Peyer's patch (tissue), 4 donors: ENCODE results near the gene PHLDB2. TPM values are rescaled to one million over a fixed set of nuclear protein-coding genes. Genes with fewer than 3 reads are reported as not detected.

Experiments
- DNase-seq, 3 donors: peaks; one replicate each; pipeline ENCODE4 v3.0.0-alpha.2; 2017 to 2019
- H3K27ac ChIP-seq, 4 donors: fragments of 200-600 bp; sonication (generic); one replicate each; pipeline ENCODE4 v1.5.1; 2016 to 2019
- H3K27me3 ChIP-seq, 2 donors: fragments of 200-600 bp; sonication (generic); one replicate each; pipeline ENCODE4 v1.5.1; 2019
- H3K36me3 ChIP-seq, 3 donors: fragments of 200-600 bp; sonication (generic); one replicate each; pipeline ENCODE4 v1.5.1; 2016 to 2019
- H3K4me1 ChIP-seq, 4 donors: fragments of 200-600 bp; sonication (generic); one replicate each; pipeline ENCODE4 v1.5.1; 2016 to 2019
- H3K4me3 ChIP-seq, 4 donors: fragments of 200-600 bp; sonication (generic); 1 replicate in 3 of 4; 2 replicates in 1 of 4; pipeline ENCODE4 v1.5.1; 2016 to 2019; ENCODE audit warnings: mild to moderate bottlenecking in 1 of 4
- H3K9me3 ChIP-seq, 4 donors: fragments of 200-600 bp; sonication (generic); one replicate each; pipeline ENCODE4 v1.5.1; 2016 to 2019; ENCODE audit warnings: mild to moderate bottlenecking in 1 of 4
- CTCF ChIP-seq, 6 experiments: fragments of 450-650 bp in 4 of 6; fragments of 200-600 bp in 2 of 6; sonication (generic) in 1 of 6; IDR thresholded peaks; one replicate each; pipeline ENCODE4 v1.5.1; 2017 to 2019; ENCODE audit warnings: antibody characterized with exemption in 6 of 6, mild to moderate bottlenecking in 3 of 6, moderate library complexity in 1 of 6
- POLR2A ChIP-seq, 2 donors: fragments of 450-650 bp; IDR thresholded peaks; one replicate each; pipeline ENCODE4 v1.5.1; 2017; ENCODE audit warnings: antibody characterized with exemption in 2 of 2, mild to moderate bottlenecking in 2 of 2, moderate library complexity in 2 of 2
- total RNA-seq, 4 donors: library from RNA; depleted of rRNA; stranded (reverse); fragments of >200 nt; gene quantifications; one replicate each; pipeline ENCODE4 v1.1.0, GENCODE V29; 2016

Gene PHLDB2
- total RNA-seq, 4 donors from 2014 or later = 6.0 to 66.0 (median 12.5) TPM

- no peaks in the 10 kb centered on the region for H3K9me3 ChIP-seq
- no peaks in the 10 kb centered on the region for H3K4me1 ChIP-seq
- no peak overlapping the region for H3K4me3 ChIP-seq
- no peak for DNase-seq
- no peaks in the 10 kb centered on the region for H3K27me3 ChIP-seq
- no peaks in the 10 kb centered on the region for H3K36me3 ChIP-seq
- H3K27ac ChIP-seq = no peak overlapping the region
- TF ChIP-seq CTCF (IDR thresholded peaks at IDR 0.05) = no peak
- no peak for TF ChIP-seq POLR2A (IDR thresholded peaks at IDR 0.05)
These were observed 35.7 kb upstream of the PHLDB2 start for GRCh38 chr3:111823341-111823855.

GRCh38 chr3:111824351-111824750 is 34.7 kb upstream of the PHLDB2 start:
- Histone ChIP-seq H3K27me3 (no peaks in the 10 kb centered on the region), H3K9me3 (no peaks in the 10 kb centered on the region), H3K4me1 (no peaks in the 10 kb centered on the region), H3K36me3 (no peaks in the 10 kb centered on the region), H3K27ac (no peak overlapping the region), H3K4me3 (no peak overlapping the region)
- no peak for TF ChIP-seq POLR2A (IDR thresholded peaks at IDR 0.05)
- no peak for TF ChIP-seq CTCF (IDR thresholded peaks at IDR 0.05)
- DNase-seq = no peak

- TF ChIP-seq POLR2A (IDR thresholded peaks at IDR 0.05) = no peak
- no peak for TF ChIP-seq CTCF (IDR thresholded peaks at IDR 0.05)
These were observed 31.2 kb upstream of the PHLDB2 start for GRCh38 chr3:111827871-111828270.

GRCh38 chr3:111828530-111828929 is 30.5 kb upstream of the PHLDB2 start:
- no peak overlapping the region for H3K27ac ChIP-seq

More at GRCh38 chr3:111827871-111828270, 31.2 kb upstream of the PHLDB2 start:
- H3K36me3 ChIP-seq = no peaks in the 10 kb centered on the region
- no peaks in the 10 kb centered on the region for H3K9me3 ChIP-seq
- H3K4me3 ChIP-seq = no peak overlapping the region
- no peaks in the 10 kb centered on the region for H3K4me1 ChIP-seq
- no peak overlapping the region for H3K27ac ChIP-seq
- H3K27me3 ChIP-seq = no peaks in the 10 kb centered on the region
- DNase-seq = no peak

GRCh38 chr3:111829023-111829422 is 30.0 kb upstream of the PHLDB2 start:
- H3K9me3 ChIP-seq = no peaks in the 10 kb centered on the region
- H3K27me3 ChIP-seq = no peaks in the 10 kb centered on the region
- H3K4me3 ChIP-seq = no peak overlapping the region
- no peak for DNase-seq
- no peak for TF ChIP-seq POLR2A (IDR thresholded peaks at IDR 0.05)
- no peaks in the 10 kb centered on the region for H3K36me3 ChIP-seq
- no peaks in the 10 kb centered on the region for H3K4me1 ChIP-seq
- no peak overlapping the region for H3K27ac ChIP-seq

More at GRCh38 chr3:111828530-111828929, 30.5 kb upstream of the PHLDB2 start:
- no peak for DNase-seq
- no peak overlapping the region for H3K4me3 ChIP-seq
- H3K9me3 ChIP-seq = no peaks in the 10 kb centered on the region
- H3K36me3 ChIP-seq = no peaks in the 10 kb centered on the region
- H3K4me1 ChIP-seq = no peaks in the 10 kb centered on the region
- H3K27me3 ChIP-seq = no peaks in the 10 kb centered on the region
- TF ChIP-seq CTCF (IDR thresholded peaks at IDR 0.05) = no peak
- no peak for TF ChIP-seq POLR2A (IDR thresholded peaks at IDR 0.05)

- no peak overlapping the region for H3K4me3 ChIP-seq
- TF ChIP-seq CTCF (IDR thresholded peaks at IDR 0.05) (no peak), POLR2A (IDR thresholded peaks at IDR 0.05) (no peak)
- DNase-seq = no peak
These were observed 27.2 kb upstream of the PHLDB2 start for GRCh38 chr3:111831840-111832239.

More at GRCh38 chr3:111831840-111832239, 27.2 kb upstream of the PHLDB2 start:
- Histone ChIP-seq H3K4me1 (no peaks in the 10 kb centered on the region), H3K27ac (no peak overlapping the region), H3K9me3 (no peaks in the 10 kb centered on the region), H3K27me3 (no peaks in the 10 kb centered on the region), H3K36me3 (no peaks in the 10 kb centered on the region)
